SIG-M5 treated with dmso at 0.1 percent for 504 hours (cell line): ENCODE results near the gene KIF26B.

ENCODE experiments used
- DNase-seq: peaks from one replicate; lab custom pipeline; 2025; ENCODE audit not compliant: unreplicated experiment; lab: John Stamatoyannopoulos, UW

The KIF26B gene

GRCh38 chr1:245234217-245235081 lies 79.7 kb downstream of the KIF26B start:
- no peak for DNase-seq

- no peak for DNase-seq
Observed at GRCh38 chr1:245235156-245235555, 80.4 kb downstream of the KIF26B start.

- DNase-seq = no peak
Observed at GRCh38 chr1:245240648-245241165, 85.9 kb downstream of the KIF26B start.

GRCh38 chr1:245241526-245242130 lies 86.8 kb downstream of the KIF26B start:
- no peak for DNase-seq

GRCh38 chr1:245242989-245243388 lies 88.2 kb downstream of the KIF26B start:
- no peak for DNase-seq

- no peak for DNase-seq
Observed at GRCh38 chr1:245245021-245245667, 90.4 kb downstream of the KIF26B start.

GRCh38 chr1:245246433-245246832 lies 91.6 kb downstream of the KIF26B start:
- no peak for DNase-seq

- DNase-seq = no peak
Observed at GRCh38 chr1:245247356-245247755, 92.6 kb downstream of the KIF26B start.

- DNase-seq = no peak
Observed at GRCh38 chr1:245247801-245248200, 93.0 kb downstream of the KIF26B start.

GRCh38 chr1:245248231-245248731 lies 93.5 kb downstream of the KIF26B start:
- no peak for DNase-seq

GRCh38 chr1:245255783-245256182 lies 101.0 kb downstream of the KIF26B start:
- DNase-seq = peak; percentile 90

- DNase-seq = no peak
Observed at GRCh38 chr1:245256528-245256927, 101.7 kb downstream of the KIF26B start.

GRCh38 chr1:245258271-245258920 lies 103.6 kb downstream of the KIF26B start:
- peak; percentile 51 for DNase-seq

- DNase-seq = no peak
Observed at GRCh38 chr1:245260110-245260882, 105.5 kb downstream of the KIF26B start.

- no peak for DNase-seq
Observed at GRCh38 chr1:245260883-245261282, 106.1 kb downstream of the KIF26B start.

- DNase-seq = no peak
Observed at GRCh38 chr1:245261786-245262185, 107.0 kb downstream of the KIF26B start.

GRCh38 chr1:245263529-245264095 lies 108.8 kb downstream of the KIF26B start:
- DNase-seq = no peak

- no peak for DNase-seq
Observed at GRCh38 chr1:245264226-245264625, 109.4 kb downstream of the KIF26B start.

GRCh38 chr1:245266105-245266504 lies 111.3 kb downstream of the KIF26B start:
- no peak for DNase-seq

GRCh38 chr1:245270063-245270462 lies 115.3 kb downstream of the KIF26B start:
- DNase-seq = no peak
